Panc1 (cell line): ENCODE results near the gene C16orf74. TPM values are rescaled to one million over a fixed set of nuclear protein-coding genes. Genes with fewer than 3 reads are reported as not detected.

Experiments used
- ATAC-seq: fragments of 200-7000 bp; cut with Tn5 transposase; 2 replicates; pipeline ENCODE4 v1.9.1; 2020; ENCODE audit warnings: mild to moderate bottlenecking, moderate library complexity
- BruUV-seq: library from RNA; stranded (reverse); fragments of 400-500 nt; replicated peaks from 2 replicates; lab custom pipeline; 2021; lab: Mats Ljungman, UMichigan
- CTCF ChIA-PET: fragments of 300-600 bp; sonication (Branson Sonifier 250); formaldehyde crosslinking; loops from one replicate; lab custom pipeline; 2022; ENCODE audit warnings: antibody characterized with exemption; lab: Charles Lee
- POLR2A ChIA-PET: fragments of 300-600 bp; sonication (Branson Sonifier 250); formaldehyde crosslinking; loops from one replicate; lab custom pipeline; 2022; ENCODE audit warnings: antibody characterized with exemption; lab: Charles Lee
- DNase-seq: peaks from one replicate; pipeline ENCODE4 v3.0.0-alpha.2; 2010; ENCODE audit warnings: low read depth, low spot score
- H3K27ac ChIP-seq: 2 replicates; pipeline ENCODE4 v1.5.1; 2011; ENCODE audit warnings: mild to moderate bottlenecking, low read length, inconsistent platforms
- H3K27me3 ChIP-seq: fragments of 200-500 bp; sonication (Bioruptor generic); 2 replicates; pipeline ENCODE4 v1.6.0; 2014; ENCODE audit warnings: low read length, inconsistent platforms; ENCODE audit not compliant: control insufficient read depth, insufficient read depth
- H3K36me3 ChIP-seq: fragments of 200-500 bp; sonication (Bioruptor generic); 2 replicates; pipeline ENCODE4 v1.5.1; 2014; ENCODE audit warnings: inconsistent platforms, mild to moderate bottlenecking, low read length, moderate library complexity; ENCODE audit not compliant: control insufficient read depth, insufficient read depth
- H3K4me1 ChIP-seq: 2 replicates; pipeline ENCODE4 v1.5.1; 2011; ENCODE audit warnings: inconsistent platforms, mild to moderate bottlenecking, low read length, moderate library complexity; ENCODE audit not compliant: control insufficient read depth, insufficient read depth
- H3K4me3 ChIP-seq, 2 experiments: 2 replicates each; pipeline ENCODE4 v1.5.1; 2011 to 2012; ENCODE audit warnings: low read depth in 2 of 2, low read length in 2 of 2, mild to moderate bottlenecking in 2 of 2, inconsistent platforms in 1 of 2, moderate library complexity in 1 of 2
- H3K9me3 ChIP-seq: fragments of 200-500 bp; sonication (Bioruptor generic); 2 replicates; pipeline ENCODE4 v1.5.1; 2014; ENCODE audit warnings: low read depth, mild to moderate bottlenecking, inconsistent platforms, low read length, moderate library complexity; ENCODE audit not compliant: control insufficient read depth, insufficient read depth
- CTCF ChIP-seq: fragments of 450-650 bp; IDR thresholded peaks from 2 replicates; pipeline ENCODE4 v1.5.1; 2017; ENCODE audit warnings: mild to moderate bottlenecking
- POLR2AphosphoS5 ChIP-seq: IDR thresholded peaks from 2 replicates; pipeline ENCODE4 v1.6.1; 2012; ENCODE audit warnings: mild to moderate bottlenecking, low read depth, low read length, moderate library complexity
- REST ChIP-seq, 2 experiments: IDR thresholded peaks; 2 replicates each; pipeline ENCODE4 v1.6.1; 2011 to 2012; ENCODE audit warnings: low read depth in 2 of 2, control low read depth in 1 of 2, low read length in 1 of 2, mild to moderate bottlenecking in 1 of 2, moderate library complexity in 1 of 2; ENCODE audit not compliant: insufficient read depth in 1 of 2
- SIN3A ChIP-seq: IDR thresholded peaks from 2 replicates; pipeline ENCODE4 v1.6.1; 2012; ENCODE audit warnings: low read depth, mild to moderate bottlenecking, low read length, moderate library complexity, borderline replicate concordance; ENCODE audit not compliant: insufficient read depth
- TCF7L2 ChIP-seq: IDR thresholded peaks from 2 replicates; pipeline ENCODE4 v1.6.1; 2011; ENCODE audit warnings: mild to moderate bottlenecking, low read depth, low read length, inconsistent platforms
- in situ Hi-C: cut with HindIII; loops from 2 replicates; pipeline ENCODE4 v1.10.0; 2016; ENCODE audit warnings: low sequenced_read_pairs, low pct_unique_long_range_greater_than_20kb
- intact Hi-C: fragments of 100-400 bp; cut with micrococcal nuclease; formaldehyde crosslinking; loops from one replicate; pipeline ENCODE4 v1.10.0; 2022; ENCODE audit not compliant: unreplicated experiment
- total RNA-seq: library from RNA; stranded (reverse); gene quantifications from one replicate; pipeline ENCODE4 v1.2.1, GENCODE V29; 2021; ENCODE audit not compliant: unreplicated experiment

C16orf74 gene
- total RNA-seq, 1 experiment from 2014 or later = 1.5 TPM

- Histone ChIP-seq H3K9me3 (no peaks in the 10 kb centered on the region), H3K36me3 (no peaks in the 10 kb centered on the region), H3K4me3 (no peak overlapping the region), H3K27ac (no peak overlapping the region), H3K4me1 (peaks cover 9% of the 10 kb centered on the region; the same call in 1 of the 2 replicates), H3K27me3 (no peaks in the 10 kb centered on the region)
- TF ChIP-seq CTCF = peak; percentile 75
- TF ChIP-seq REST (IDR thresholded peaks at IDR 0.05; ENCODE audit: insufficient read depth in 1 of 2, low read depth in 2 of 2, low read length in 1 of 2) = no peak
- in situ Hi-C loops (no loop called here), intact Hi-C loops (loop anchor here (5.0 kb wide), 1 partner anchor 40 kb away; no protein-coding TSS in a partner anchor)
- ATAC-seq = peak; percentile 80
- no peak for DNase-seq
- CTCF ChIA-PET = interaction anchor here (0.6 kb wide), 1 partner anchor 10 kb away, joined by 4 read pairs; no protein-coding TSS in a partner anchor
- BruUV-seq = no TSS peak
- POLR2A ChIA-PET = no interaction called here
Observed at GRCh38 chr16:85717393-85718152, 33.3 kb downstream of the C16orf74 start.

- TF ChIP-seq REST (IDR thresholded peaks at IDR 0.05; ENCODE audit: insufficient read depth in 1 of 2, low read depth in 2 of 2, low read length in 1 of 2) (no peak), TCF7L2 (no peak), CTCF (no peak), POLR2AphosphoS5 (no peak), SIN3A (no peak)
- no peaks in the 10 kb centered on the region for H3K9me3 ChIP-seq
- H3K4me3 ChIP-seq = no peak overlapping the region
- intact Hi-C loops (loop anchor here (5.0 kb wide), 1 partner anchor 39 kb away; no protein-coding TSS in a partner anchor), in situ Hi-C loops (no loop called here)
- no peaks in the 10 kb centered on the region for H3K36me3 ChIP-seq
- DNase-seq (no peak), ATAC-seq (no peak)
- BruUV-seq = no TSS peak
- H3K4me1 ChIP-seq = peaks cover 9% of the 10 kb centered on the region; the same call in 1 of the 2 replicates
- no peak overlapping the region for H3K27ac ChIP-seq
- POLR2A ChIA-PET = no interaction called here
- CTCF ChIA-PET = no interaction called here
- H3K27me3 ChIP-seq = no peaks in the 10 kb centered on the region
Observed at GRCh38 chr16:85716680-85717038, 34.2 kb downstream of the C16orf74 start.
